ENCODE data around the gene LEP.

DNA sequence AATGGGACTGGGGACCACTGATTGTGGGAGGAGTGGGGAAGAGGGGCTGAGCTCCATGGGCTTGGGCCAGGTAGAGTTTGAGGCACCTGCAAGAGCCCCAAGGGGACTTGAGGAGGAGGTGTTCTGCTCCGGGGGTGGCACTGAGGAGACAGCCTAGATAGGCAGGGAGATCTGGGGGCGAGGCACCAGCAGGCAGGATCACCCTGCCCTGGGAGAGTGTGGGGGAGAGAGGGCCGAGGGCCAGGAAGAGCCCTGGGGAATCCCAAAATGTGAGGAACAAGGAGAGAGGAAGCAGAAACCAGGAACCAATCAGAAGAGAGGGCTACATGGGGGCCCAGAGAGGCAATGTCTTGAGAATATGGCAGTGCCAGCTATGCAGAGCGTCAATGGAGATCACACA is 34.6 kb downstream of the LEP start:
- TF ChIP-seq, protein P1, sequence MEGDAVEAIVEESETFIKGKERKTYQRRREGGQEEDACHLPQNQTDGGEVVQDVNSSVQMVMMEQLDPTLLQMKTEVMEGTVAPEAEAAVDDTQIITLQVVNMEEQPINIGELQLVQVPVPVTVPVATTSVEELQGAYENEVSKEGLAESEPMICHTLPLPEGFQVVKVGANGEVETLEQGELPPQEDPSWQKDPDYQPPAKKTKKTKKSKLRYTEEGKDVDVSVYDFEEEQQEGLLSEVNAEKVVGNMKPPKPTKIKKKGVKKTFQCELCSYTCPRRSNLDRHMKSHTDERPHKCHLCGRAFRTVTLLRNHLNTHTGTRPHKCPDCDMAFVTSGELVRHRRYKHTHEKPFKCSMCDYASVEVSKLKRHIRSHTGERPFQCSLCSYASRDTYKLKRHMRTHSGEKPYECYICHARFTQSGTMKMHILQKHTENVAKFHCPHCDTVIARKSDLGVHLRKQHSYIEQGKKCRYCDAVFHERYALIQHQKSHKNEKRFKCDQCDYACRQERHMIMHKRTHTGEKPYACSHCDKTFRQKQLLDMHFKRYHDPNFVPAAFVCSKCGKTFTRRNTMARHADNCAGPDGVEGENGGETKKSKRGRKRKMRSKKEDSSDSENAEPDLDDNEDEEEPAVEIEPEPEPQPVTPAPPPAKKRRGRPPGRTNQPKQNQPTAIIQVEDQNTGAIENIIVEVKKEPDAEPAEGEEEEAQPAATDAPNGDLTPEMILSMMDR (IDR thresholded peaks at IDR 0.05): no peak
- TF ChIP-seq POLR2A (IDR thresholded peaks at IDR 0.05): no peak
